GM12874 (cell line): ENCODE data around the gene KIF13A.

ENCODE experiments used
- TF ChIP-seq, protein P1 (sequence below): IDR thresholded peaks from 2 replicates; pipeline ENCODE4 v1.5.1; 2011; ENCODE audit warnings: low read depth, mild to moderate bottlenecking, control low read depth, low read length, moderate library complexity; ENCODE audit not compliant: insufficient read depth

KIF13A gene

DNA sequence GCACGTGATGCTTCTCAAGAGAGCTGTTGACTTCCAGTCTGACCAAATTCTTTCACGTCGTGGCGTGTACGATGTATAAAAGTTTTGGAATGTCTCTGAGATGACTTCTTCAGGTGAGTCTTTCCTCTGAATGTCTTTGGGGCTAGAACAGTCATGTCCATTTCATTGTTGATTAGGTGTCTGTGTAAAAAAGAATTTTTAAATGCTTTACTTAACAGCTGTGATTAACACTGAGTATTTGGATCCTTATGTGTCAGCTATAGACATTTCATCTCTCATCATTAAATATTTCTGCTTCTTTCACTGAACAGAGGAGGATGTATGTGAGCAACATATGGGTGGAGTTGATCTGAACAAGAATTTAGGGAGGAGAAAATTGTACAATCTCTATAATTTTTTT, 29.3 kb upstream of the KIF13A start:
- TF ChIP-seq, protein P1, sequence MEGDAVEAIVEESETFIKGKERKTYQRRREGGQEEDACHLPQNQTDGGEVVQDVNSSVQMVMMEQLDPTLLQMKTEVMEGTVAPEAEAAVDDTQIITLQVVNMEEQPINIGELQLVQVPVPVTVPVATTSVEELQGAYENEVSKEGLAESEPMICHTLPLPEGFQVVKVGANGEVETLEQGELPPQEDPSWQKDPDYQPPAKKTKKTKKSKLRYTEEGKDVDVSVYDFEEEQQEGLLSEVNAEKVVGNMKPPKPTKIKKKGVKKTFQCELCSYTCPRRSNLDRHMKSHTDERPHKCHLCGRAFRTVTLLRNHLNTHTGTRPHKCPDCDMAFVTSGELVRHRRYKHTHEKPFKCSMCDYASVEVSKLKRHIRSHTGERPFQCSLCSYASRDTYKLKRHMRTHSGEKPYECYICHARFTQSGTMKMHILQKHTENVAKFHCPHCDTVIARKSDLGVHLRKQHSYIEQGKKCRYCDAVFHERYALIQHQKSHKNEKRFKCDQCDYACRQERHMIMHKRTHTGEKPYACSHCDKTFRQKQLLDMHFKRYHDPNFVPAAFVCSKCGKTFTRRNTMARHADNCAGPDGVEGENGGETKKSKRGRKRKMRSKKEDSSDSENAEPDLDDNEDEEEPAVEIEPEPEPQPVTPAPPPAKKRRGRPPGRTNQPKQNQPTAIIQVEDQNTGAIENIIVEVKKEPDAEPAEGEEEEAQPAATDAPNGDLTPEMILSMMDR, result no peak

DNA sequence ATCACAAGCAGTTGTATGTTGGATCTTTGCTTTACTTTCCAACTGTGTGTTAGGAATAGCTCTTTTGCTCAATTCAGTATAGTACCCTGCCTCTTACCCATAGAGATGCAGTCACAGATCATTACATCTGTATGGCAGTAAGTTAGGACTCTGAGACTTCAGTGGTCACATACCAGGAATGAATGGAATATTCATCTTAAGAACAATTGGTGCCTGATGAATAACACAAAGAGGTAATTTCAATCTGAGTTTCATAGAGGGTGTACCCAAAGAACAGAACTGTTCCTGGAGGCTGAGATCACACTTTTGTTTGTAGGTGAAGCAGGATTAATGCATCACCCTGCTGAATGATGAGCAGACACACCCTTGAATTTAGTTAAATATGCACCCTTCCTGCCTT, 28.7 kb upstream of the KIF13A start:
- TF ChIP-seq, protein P1, result no peak

DNA sequence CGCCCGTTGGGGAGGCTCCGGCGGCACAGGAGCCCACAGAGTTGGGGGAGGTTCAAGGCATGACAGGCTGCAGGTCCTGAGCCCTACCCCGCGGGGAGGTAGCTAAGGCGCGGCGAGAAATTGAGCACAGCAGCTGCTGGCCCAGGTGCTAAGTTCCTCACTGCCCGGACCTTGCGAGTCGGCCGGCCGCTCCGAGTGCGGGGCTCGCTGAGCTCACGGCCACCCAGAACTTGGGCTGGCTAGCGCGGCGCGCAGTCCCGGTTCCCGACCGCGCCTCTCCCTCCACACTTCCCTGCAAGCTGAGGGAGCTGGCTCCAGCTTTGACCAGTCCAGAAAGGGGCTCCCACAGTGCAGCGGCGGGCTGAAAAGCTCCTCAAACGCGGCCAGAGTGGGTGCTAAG, 23.9 kb upstream of the KIF13A start:
- TF ChIP-seq, protein P1, result no peak

DNA sequence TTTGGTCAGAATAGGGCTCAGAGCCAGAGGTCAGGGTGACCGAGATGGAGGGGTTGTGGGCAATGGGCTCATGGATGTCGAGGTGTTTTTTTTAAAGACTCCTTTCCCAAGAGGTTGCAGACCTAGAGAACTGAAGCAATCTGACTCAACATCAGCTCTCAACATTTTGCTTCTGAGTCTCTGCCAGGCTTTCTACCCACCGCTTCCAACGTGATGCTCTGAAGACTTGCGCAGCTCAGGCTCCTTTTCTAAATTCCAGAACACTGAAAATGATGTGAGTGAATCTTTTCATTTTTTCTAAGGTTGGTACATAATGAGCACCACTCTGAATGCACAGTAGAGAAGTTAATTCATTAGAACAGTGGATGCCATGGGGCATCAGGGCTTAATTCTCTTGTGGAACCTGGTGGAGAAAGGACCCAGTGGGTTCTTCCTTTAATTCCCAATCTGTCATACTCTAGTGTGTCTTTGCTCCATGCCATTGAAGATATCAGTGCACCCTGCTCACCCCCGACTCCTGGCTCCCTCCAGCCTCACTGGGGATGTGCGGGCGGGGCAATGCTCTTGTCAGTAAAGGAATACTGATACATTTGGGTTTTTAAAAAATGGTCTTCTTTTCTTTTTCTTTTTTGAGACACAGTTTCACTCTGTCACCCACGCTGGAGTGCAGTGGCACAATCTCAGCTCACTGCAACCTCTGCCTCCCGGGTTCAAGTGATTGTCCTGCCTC, 17.0 kb upstream of the KIF13A start:
- TF ChIP-seq, protein P1, result no peak

DNA sequence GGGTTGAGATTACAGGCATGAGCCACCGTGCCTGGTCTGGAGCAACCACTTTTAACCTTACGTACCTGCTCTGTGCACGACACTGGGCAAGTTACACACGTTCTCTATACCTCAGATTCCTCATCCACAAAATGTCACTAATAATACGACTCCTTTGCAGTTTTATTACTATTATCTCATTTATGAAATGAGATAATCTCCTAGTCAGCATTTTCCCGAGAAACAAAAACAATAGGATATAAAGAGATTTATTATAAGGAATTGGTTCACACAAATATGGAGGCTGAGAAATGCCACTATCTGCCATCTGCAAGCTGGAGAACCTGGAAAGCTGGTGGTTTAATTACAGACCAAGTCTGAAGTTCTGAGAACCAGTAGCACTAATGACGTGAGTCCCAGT, 12.0 kb upstream of the KIF13A start:
- TF ChIP-seq, protein P1, result no peak

DNA sequence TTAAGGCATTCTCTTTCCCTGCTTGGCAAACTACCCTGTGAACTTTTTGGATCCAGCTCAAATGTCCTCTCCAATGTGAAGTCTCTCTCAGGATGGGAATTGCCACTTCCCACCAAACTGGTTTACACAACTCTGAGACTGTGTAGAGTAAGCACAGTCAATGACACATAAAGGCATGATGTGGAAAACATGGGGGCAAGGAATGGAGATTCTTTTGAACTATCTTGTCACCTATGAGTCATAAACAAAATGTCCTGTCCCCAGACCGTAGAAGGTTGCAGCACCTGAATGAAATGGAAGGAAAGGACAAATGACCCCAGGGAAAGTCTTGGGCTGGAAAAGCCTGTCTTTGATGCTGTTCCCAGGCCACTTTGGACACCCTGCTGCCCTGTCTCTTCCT, 11.0 kb upstream of the KIF13A start:
- TF ChIP-seq, protein P1, result no peak

DNA sequence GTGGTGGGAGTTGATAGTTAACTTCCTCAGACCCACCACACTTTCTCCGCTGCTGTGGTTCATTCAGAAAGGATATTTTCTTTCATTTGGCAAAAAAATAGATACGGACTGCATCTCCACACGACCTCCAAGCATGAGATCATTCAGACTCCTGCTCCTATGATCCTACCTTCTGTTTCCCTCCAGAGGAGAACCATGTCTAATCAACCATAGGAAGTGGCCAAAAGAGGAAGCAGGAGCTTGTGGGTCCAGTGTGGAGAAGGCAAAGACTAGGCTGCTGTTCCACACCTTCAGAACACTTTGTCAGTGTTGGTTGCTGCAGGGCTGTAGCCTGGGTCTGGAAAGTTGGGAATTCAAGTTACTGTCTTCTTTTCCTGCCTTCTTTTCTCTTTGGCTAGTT, 10.6 kb upstream of the KIF13A start:
- TF ChIP-seq, protein P1, result no peak
